ENCODE measurements around the gene ARHGEF19. TPM values are rescaled to one million over a fixed set of nuclear protein-coding genes. Genes with fewer than 3 reads are reported as not detected.

ARHGEF19 gene
- total and polyA plus RNA-seq, 10 of the 15 experiments (the other 5 are each of a cell fraction or from before 2014, with no cell fraction given) = 0.15 to 2.9 (median 0.67) TPM; not detected in 1

GRCh38 chr1:16213013-16213412 is 561 bp upstream of the ARHGEF19 start:
- Histone ChIP-seq H3K4me2 (ENCODE audit: control insufficient read depth, insufficient read depth) (no peak overlapping the region), H3K27me3 (replicated peaks in 1 of 2; ENCODE audit: control insufficient read depth in 2 of 2, insufficient read depth in 2 of 2, low read length in 1 of 2) (no peaks in the 10 kb centered on the region; a peak in 1 of 4 replicates), H3K27ac (ENCODE audit: control insufficient read depth, insufficient read depth) (no peak overlapping the region), H3K79me2 (ENCODE audit: control insufficient read depth, insufficient read depth, low read length) (no peaks in the 10 kb centered on the region), H3K9me3 (replicated peaks; ENCODE audit: control insufficient read depth, insufficient read depth, low read length) (no peaks in the 10 kb centered on the region), H3K4me3 (no peak overlapping the region), H2AFZ (ENCODE audit: control insufficient read depth, low read depth, low read length) (no peak overlapping the region), H3K9ac (ENCODE audit: control insufficient read depth, insufficient read depth, low read length) (no peak overlapping the region), H4K20me1 (ENCODE audit: control insufficient read depth, insufficient read depth) (no peaks in the 10 kb centered on the region), H3K4me1 (ENCODE audit: control insufficient read depth, insufficient read depth, low read length) (peaks cover 5% of the 10 kb centered on the region; the same call in 1 of the 2 replicates), H3K36me3 (ENCODE audit: control insufficient read depth in 2 of 2, insufficient read depth in 2 of 2, low read length in 1 of 2) (no peaks in the 10 kb centered on the region)
- intact Hi-C loops (cut with micrococcal nuclease; ENCODE audit: unreplicated experiment) = no loop called here
- RAD21 ChIA-PET (ENCODE audit: unreplicated experiment) = no interaction called here
- DNase-seq (ENCODE audit: low read depth, low spot score) (no peak), ATAC-seq (no peak), FAIRE-seq (no peak)
- BruUV-seq (replicated peaks) = no TSS peak
- SMC1A ChIA-PET (ENCODE audit: uncharacterized antibody, unreplicated experiment) = interaction anchor here (1.0 kb wide), 1 partner anchor 32 kb away, joined by 3 read pairs; no protein-coding TSS in a partner anchor
- CTCF ChIA-PET = interaction anchor here (1.1 kb wide), 1 partner anchor 9 kb away, joined by 4 read pairs; no protein-coding TSS in a partner anchor
- in situ Hi-C loops (cut with MboI) = no loop called here
- WGBS (ENCODE audit: insufficient coverage, insufficient replicate concordance, low lambda C conversion rate, missing lambda C conversion rate) = 12% methylated on average over 3 of the region's 3 CpGs
- POLR2A ChIA-PET = no interaction called here
- TF ChIP-seq E2F8 (IDR thresholded peaks at IDR 0.05; ENCODE audit: low read depth, partially characterized antibody) (no peak), SMC3 (IDR thresholded peaks at IDR 0.05; ENCODE audit: borderline replicate concordance, low read length) (no peak), NFYA (IDR thresholded peaks at IDR 0.05; ENCODE audit: borderline replicate concordance, low read depth, low read length) (no peak), CBX5 (IDR thresholded peaks at IDR 0.05; ENCODE audit: low read depth) (no peak), ZNF24 (IDR thresholded peaks at IDR 0.05) (no peak), RELA (IDR thresholded peaks at IDR 0.05; ENCODE audit: borderline replicate concordance, partially characterized antibody) (no peak), CHD2 (IDR thresholded peaks at IDR 0.05; ENCODE audit: borderline replicate concordance, low read depth, low read length) (no peak), SUPT20H (IDR thresholded peaks at IDR 0.05; ENCODE audit: borderline replicate concordance, control insufficient read depth, low read depth, low read length) (no peak)
- TF ChIP-seq, protein P1, sequence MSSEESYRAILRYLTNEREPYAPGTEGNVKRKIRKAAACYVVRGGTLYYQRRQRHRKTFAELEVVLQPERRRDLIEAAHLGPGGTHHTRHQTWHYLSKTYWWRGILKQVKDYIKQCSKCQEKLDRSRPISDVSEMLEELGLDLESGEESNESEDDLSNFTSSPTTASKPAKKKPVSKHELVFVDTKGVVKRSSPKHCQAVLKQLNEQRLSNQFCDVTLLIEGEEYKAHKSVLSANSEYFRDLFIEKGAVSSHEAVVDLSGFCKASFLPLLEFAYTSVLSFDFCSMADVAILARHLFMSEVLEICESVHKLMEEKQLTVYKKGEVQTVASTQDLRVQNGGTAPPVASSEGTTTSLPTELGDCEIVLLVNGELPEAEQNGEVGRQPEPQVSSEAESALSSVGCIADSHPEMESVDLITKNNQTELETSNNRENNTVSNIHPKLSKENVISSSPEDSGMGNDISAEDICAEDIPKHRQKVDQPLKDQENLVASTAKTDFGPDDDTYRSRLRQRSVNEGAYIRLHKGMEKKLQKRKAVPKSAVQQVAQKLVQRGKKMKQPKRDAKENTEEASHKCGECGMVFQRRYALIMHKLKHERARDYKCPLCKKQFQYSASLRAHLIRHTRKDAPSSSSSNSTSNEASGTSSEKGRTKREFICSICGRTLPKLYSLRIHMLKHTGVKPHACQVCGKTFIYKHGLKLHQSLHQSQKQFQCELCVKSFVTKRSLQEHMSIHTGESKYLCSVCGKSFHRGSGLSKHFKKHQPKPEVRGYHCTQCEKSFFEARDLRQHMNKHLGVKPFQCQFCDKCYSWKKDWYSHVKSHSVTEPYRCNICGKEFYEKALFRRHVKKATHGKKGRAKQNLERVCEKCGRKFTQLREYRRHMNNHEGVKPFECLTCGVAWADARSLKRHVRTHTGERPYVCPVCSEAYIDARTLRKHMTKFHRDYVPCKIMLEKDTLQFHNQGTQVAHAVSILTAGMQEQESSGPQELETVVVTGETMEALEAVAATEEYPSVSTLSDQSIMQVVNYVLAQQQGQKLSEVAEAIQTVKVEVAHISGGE (CRISPR knock-in tag; IDR thresholded peaks at IDR 0.05) = no peak
- TF ChIP-seq, protein P2, sequence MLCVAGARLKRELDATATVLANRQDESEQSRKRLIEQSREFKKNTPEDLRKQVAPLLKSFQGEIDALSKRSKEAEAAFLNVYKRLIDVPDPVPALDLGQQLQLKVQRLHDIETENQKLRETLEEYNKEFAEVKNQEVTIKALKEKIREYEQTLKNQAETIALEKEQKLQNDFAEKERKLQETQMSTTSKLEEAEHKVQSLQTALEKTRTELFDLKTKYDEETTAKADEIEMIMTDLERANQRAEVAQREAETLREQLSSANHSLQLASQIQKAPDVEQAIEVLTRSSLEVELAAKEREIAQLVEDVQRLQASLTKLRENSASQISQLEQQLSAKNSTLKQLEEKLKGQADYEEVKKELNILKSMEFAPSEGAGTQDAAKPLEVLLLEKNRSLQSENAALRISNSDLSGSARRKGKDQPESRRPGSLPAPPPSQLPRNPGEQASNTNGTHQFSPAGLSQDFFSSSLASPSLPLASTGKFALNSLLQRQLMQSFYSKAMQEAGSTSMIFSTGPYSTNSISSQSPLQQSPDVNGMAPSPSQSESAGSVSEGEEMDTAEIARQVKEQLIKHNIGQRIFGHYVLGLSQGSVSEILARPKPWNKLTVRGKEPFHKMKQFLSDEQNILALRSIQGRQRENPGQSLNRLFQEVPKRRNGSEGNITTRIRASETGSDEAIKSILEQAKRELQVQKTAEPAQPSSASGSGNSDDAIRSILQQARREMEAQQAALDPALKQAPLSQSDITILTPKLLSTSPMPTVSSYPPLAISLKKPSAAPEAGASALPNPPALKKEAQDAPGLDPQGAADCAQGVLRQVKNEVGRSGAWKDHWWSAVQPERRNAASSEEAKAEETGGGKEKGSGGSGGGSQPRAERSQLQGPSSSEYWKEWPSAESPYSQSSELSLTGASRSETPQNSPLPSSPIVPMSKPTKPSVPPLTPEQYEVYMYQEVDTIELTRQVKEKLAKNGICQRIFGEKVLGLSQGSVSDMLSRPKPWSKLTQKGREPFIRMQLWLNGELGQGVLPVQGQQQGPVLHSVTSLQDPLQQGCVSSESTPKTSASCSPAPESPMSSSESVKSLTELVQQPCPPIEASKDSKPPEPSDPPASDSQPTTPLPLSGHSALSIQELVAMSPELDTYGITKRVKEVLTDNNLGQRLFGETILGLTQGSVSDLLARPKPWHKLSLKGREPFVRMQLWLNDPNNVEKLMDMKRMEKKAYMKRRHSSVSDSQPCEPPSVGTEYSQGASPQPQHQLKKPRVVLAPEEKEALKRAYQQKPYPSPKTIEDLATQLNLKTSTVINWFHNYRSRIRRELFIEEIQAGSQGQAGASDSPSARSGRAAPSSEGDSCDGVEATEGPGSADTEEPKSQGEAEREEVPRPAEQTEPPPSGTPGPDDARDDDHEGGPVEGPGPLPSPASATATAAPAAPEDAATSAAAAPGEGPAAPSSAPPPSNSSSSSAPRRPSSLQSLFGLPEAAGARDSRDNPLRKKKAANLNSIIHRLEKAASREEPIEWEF (IDR thresholded peaks at IDR 0.05; ENCODE audit: insufficient replicate concordance, low read depth, low read length) = no peak
- TF ChIP-seq, protein P3, sequence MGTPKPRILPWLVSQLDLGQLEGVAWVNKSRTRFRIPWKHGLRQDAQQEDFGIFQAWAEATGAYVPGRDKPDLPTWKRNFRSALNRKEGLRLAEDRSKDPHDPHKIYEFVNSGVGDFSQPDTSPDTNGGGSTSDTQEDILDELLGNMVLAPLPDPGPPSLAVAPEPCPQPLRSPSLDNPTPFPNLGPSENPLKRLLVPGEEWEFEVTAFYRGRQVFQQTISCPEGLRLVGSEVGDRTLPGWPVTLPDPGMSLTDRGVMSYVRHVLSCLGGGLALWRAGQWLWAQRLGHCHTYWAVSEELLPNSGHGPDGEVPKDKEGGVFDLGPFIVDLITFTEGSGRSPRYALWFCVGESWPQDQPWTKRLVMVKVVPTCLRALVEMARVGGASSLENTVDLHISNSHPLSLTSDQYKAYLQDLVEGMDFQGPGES (IDR thresholded peaks at IDR 0.05) = no peak

Measured in GM12878 (cell line).